Suppressor macrophage treated with lipopolysaccharide for 4 hours (primary cell): Measurements from ENCODE around the gene GAGE12G.
"Not testable (repeated sequence)": the region's sequence is repeated elsewhere in the genome, so short reads cannot be mapped to it uniquely, and the experiment has no call there.

Experiments
- DNase-seq: peaks from one replicate; pipeline ENCODE4 v3.0.0-alpha.2; 2020

Gene GAGE12G

GRCh38 chrX:49570100-49570499 is at the start of gene GAGE12G:
TSS of gene GAGE12G (plus strand) at chrX:49570400. CDS start at chrX:49571555, 1,155 bp downstream.
- not testable (repeated sequence) for DNase-seq

- DNase-seq = not testable (repeated sequence)
Measured at GRCh38 chrX:49531877-49532276, 38.3 kb upstream of the GAGE12G start, which contains the start of gene GAGE12C. TSS of gene GAGE12C (plus strand) at chrX:49532177. CDS start at chrX:49533332, 1,155 bp downstream.

GRCh38 chrX:49541433-49541832 is 28.8 kb upstream of the GAGE12G start, which contains the start of gene GAGE12D:
TSS of gene GAGE12D (plus strand) at chrX:49541733. CDS start at chrX:49542888, 1,155 bp downstream.
- DNase-seq = not testable (repeated sequence)

- DNase-seq = not testable (repeated sequence)
Measured at GRCh38 chrX:49550989-49551388, 19.2 kb upstream of the GAGE12G start, which contains the start of gene GAGE12E. TSS of gene GAGE12E (plus strand) at chrX:49551289. CDS start at chrX:49552444, 1,155 bp downstream.

GRCh38 chrX:49560542-49560941 is 9.7 kb upstream of the GAGE12G start, which contains the start of gene GAGE12F:
TSS of gene GAGE12F (plus strand) at chrX:49560842. CDS start at chrX:49561997, 1,155 bp downstream.
- DNase-seq = not testable (repeated sequence)

- not testable (repeated sequence) for DNase-seq
Measured at GRCh38 chrX:49568728-49569127, 1.5 kb upstream of the GAGE12G start.

GRCh38 chrX:49569152-49569551 is 1.0 kb upstream of the GAGE12G start:
- not testable (repeated sequence) for DNase-seq

GRCh38 chrX:49579649-49580048 is 9.4 kb downstream of the GAGE12G start, which contains the start of gene GAGE12H:
TSS of gene GAGE12H (plus strand) at chrX:49579949. CDS start at chrX:49581104, 1,155 bp downstream.
- DNase-seq = not testable (repeated sequence)

- DNase-seq = not testable (repeated sequence)
Measured at GRCh38 chrX:49589196-49589595, 19.0 kb downstream of the GAGE12G start, which contains the start of gene GAGE2A. TSS of gene GAGE2A (plus strand) at chrX:49589496. CDS start at chrX:49590651, 1,155 bp downstream.

GRCh38 chrX:49589769-49590478 is 19.7 kb downstream of the GAGE12G start:
- DNase-seq = not testable (repeated sequence)

- not testable (repeated sequence) for DNase-seq
Measured at GRCh38 chrX:49590488-49590887, 20.3 kb downstream of the GAGE12G start.

GRCh38 chrX:49598720-49599119 is 28.5 kb downstream of the GAGE12G start, which contains the start of gene GAGE1:
TSS of gene GAGE1 (plus strand) at chrX:49599020. CDS start at chrX:49600175, 1,155 bp downstream.
- DNase-seq = not testable (repeated sequence)

- no peak for DNase-seq
Measured at GRCh38 chrX:49610718-49611310, 40.6 kb downstream of the GAGE12G start.

GRCh38 chrX:49618574-49618973 is 48.4 kb downstream of the GAGE12G start:
- DNase-seq = no peak
